HepG2 (cell line): Measurements from ENCODE around the gene JPH4. TPM values are rescaled to one million over a fixed set of nuclear protein-coding genes. Genes with fewer than 3 reads are reported as not detected.

Source experiments
- ATAC-seq: fragments of 200-7000 bp; cut with Tn5 transposase; 3 replicates; pipeline ENCODE4 v1.9.1; 2020; ENCODE audit warnings: mild to moderate bottlenecking, moderate library complexity
- BruUV-seq: library from RNA; stranded (reverse); fragments of 400-500 nt; replicated peaks from 2 replicates; lab custom pipeline; 2021; lab: Mats Ljungman, UMichigan
- CTCF ChIA-PET: fragments of 300-600 bp; formaldehyde crosslinking; extraction: SDS; loops from one replicate; lab custom pipeline; 2021; ENCODE audit warnings: low total read pairs, inconsistent platforms, low intra/inter-chr PET ratio; lab: Yijun Ruan, JAX
- POLR2A ChIA-PET: fragments of 350-600 bp; sonication (Branson Sonifier 250); formaldehyde crosslinking; loops from one replicate; lab custom pipeline; 2020; ENCODE audit warnings: antibody characterized with exemption, inconsistent platforms; lab: Yijun Ruan, JAX
- DNase-seq: peaks from one replicate; pipeline ENCODE4 v3.0.0-alpha.2; 2015; ENCODE audit warnings: low spot score
- FAIRE-seq: peaks from 3 replicates; lab custom pipeline; 2011; peaks lifted over from hg19 to GRCh38; lab: Jason Lieb, UNC
- H2AFZ ChIP-seq: one replicate; pipeline ENCODE4 v1.6.1; 2011; ENCODE audit warnings: low read length, inconsistent platforms
- H3K27ac ChIP-seq: fragments of 300-600 bp; 3 replicates; pipeline ENCODE4 v1.8.0; 2011; ENCODE audit warnings: mixed run types, mild to moderate bottlenecking, mixed read lengths, low read length, inconsistent platforms; ENCODE audit not compliant: insufficient read depth; ENCODE audit errors: extremely low read length
- H3K27me3 ChIP-seq, 2 experiments: fragments of 200-600 bp in 1 of 2; 2 replicates in 1 of 2; 3 replicates in 1 of 2; pipeline versions ENCODE4 v1.6.0 to v1.8.0; 2011; ENCODE audit warnings: low read length in 2 of 2, mild to moderate bottlenecking in 2 of 2, moderate library complexity in 2 of 2, inconsistent platforms in 1 of 2; ENCODE audit not compliant: insufficient read depth in 2 of 2, control insufficient read depth in 1 of 2
- H3K36me3 ChIP-seq, 2 experiments: fragments of 200-600 bp in 1 of 2; replicated peaks in 1 of 2; 2 replicates in 1 of 2; 3 replicates in 1 of 2; pipeline versions ENCODE4 v1.5.1 to v1.8.0; 2011; ENCODE audit warnings: low read length in 2 of 2, inconsistent platforms in 1 of 2; ENCODE audit not compliant: insufficient read depth in 2 of 2, control insufficient read depth in 1 of 2
- H3K4me1 ChIP-seq: 2 replicates; pipeline ENCODE4 v1.5.1; 2012; ENCODE audit warnings: low read length, inconsistent platforms; ENCODE audit not compliant: insufficient read depth
- H3K4me2 ChIP-seq: 2 replicates; pipeline ENCODE4 v1.6.0; 2011; ENCODE audit warnings: low read depth, low read length, inconsistent platforms
- H3K4me3 ChIP-seq, 3 experiments: fragments of 200-600 bp in 1 of 3; sonication (generic), shearing (Covaris generic) in 1 of 3; replicated peaks in 1 of 3; 2 replicates each; pipeline ENCODE4 v1.5.1; 2011 to 2016; ENCODE audit warnings: low read length in 3 of 3, inconsistent platforms in 2 of 3, low read depth in 2 of 3, mild to moderate bottlenecking in 2 of 3, control low read depth in 1 of 3, mixed read lengths in 1 of 3; ENCODE audit not compliant: insufficient read depth in 1 of 3
- H3K79me2 ChIP-seq: one replicate; pipeline ENCODE4 v1.6.1; 2011; ENCODE audit warnings: low read length, inconsistent platforms; ENCODE audit not compliant: insufficient read depth
- H3K9ac ChIP-seq: 2 replicates; pipeline ENCODE4 v1.6.0; 2011; ENCODE audit warnings: mild to moderate bottlenecking, low read depth, low read length, inconsistent platforms; ENCODE audit not compliant: insufficient read depth
- H3K9me3 ChIP-seq: 2 replicates; pipeline ENCODE4 v1.5.1; 2012; ENCODE audit warnings: mild to moderate bottlenecking, low read length
- H4K20me1 ChIP-seq: 2 replicates; pipeline ENCODE4 v1.6.0; 2011; ENCODE audit warnings: inconsistent platforms, mild to moderate bottlenecking, low read length, moderate library complexity; ENCODE audit not compliant: insufficient read depth
- CREB1 ChIP-seq, 2 experiments: fragments of 450-650 bp in 1 of 2; IDR thresholded peaks; 2 replicates each; pipeline ENCODE4 v1.6.1; 2016 to 2017; ENCODE audit warnings: control low read depth in 1 of 2, mild to moderate bottlenecking in 1 of 2, missing compliant biosample characterization in 1 of 2, missing genetic modification characterization in 1 of 2
- MAFF ChIP-seq: IDR thresholded peaks from 2 replicates; pipeline ENCODE4 v1.6.1; 2011; ENCODE audit warnings: low read depth, low read length, improper control_type of control experiment
- PBX3 ChIP-seq: sonication (generic); formaldehyde crosslinking; IDR thresholded peaks from 2 replicates; pipeline ENCODE4 v1.8.1; 2023; ENCODE audit warnings: missing genetic modification reagents, inconsistent platforms, borderline replicate concordance
- PCBP1 ChIP-seq: fragments of 200-400 bp; formaldehyde crosslinking; IDR thresholded peaks from 2 replicates; pipeline ENCODE4 v1.6.1; 2017; ENCODE audit warnings: mild to moderate bottlenecking, low read depth, low read length, borderline replicate concordance
- PHF20 ChIP-seq: sonication (generic); formaldehyde crosslinking; IDR thresholded peaks from 2 replicates; pipeline ENCODE4 v1.5.0; 2020; ENCODE audit warnings: mild to moderate bottlenecking, missing genetic modification reagents
- PPARG ChIP-seq: conservative IDR thresholded peaks from 2 replicates; pipeline ENCODE4 v1.6.1; 2016; ENCODE audit warnings: missing biosample characterization, missing genetic modification reagents
- RNF2 ChIP-seq: fragments of 450-650 bp; conservative IDR thresholded peaks from 2 replicates; pipeline ENCODE4 v1.6.1; 2016; ENCODE audit warnings: low read depth
- SNAPC2 ChIP-seq: sonication (generic); formaldehyde crosslinking; IDR thresholded peaks from 2 replicates; pipeline ENCODE4 v1.8.1; 2022; ENCODE audit warnings: mild to moderate bottlenecking, missing genetic modification reagents
- SNAPC4 ChIP-seq: sonication (generic); formaldehyde crosslinking; IDR thresholded peaks from 2 replicates; pipeline ENCODE4 v1.4.0; 2020; ENCODE audit warnings: mild to moderate bottlenecking, missing genetic modification reagents
- SOX5 ChIP-seq: IDR thresholded peaks from 2 replicates; pipeline ENCODE4 v1.6.1; 2016; ENCODE audit warnings: borderline replicate concordance
- ZFP82 ChIP-seq: sonication (generic); formaldehyde crosslinking; IDR thresholded peaks from 2 replicates; pipeline ENCODE4 v1.5.1; 2020; ENCODE audit warnings: mild to moderate bottlenecking, missing genetic modification reagents, borderline replicate concordance
- ZNF557 ChIP-seq: sonication (generic); formaldehyde crosslinking; IDR thresholded peaks from 2 replicates; pipeline ENCODE4 v1.4.0; 2020; ENCODE audit warnings: missing genetic modification reagents
- ZNF781 ChIP-seq: sonication (generic); formaldehyde crosslinking; IDR thresholded peaks from 2 replicates; pipeline ENCODE4 v1.5.1; 2020; ENCODE audit warnings: borderline replicate concordance, mild to moderate bottlenecking, missing genetic modification reagents; ENCODE audit errors: not compliant biosample characterization
- WGBS: methylation state at CpG from one replicate; pipeline ENCODE4 v1.1.6; 2017; ENCODE audit warnings: low lambda C conversion rate; 5-methylcytosine and 5-hydroxymethylcytosine counted together
- in situ Hi-C: cut with HindIII; loops from 2 replicates; pipeline ENCODE4 v1.10.0; 2017; ENCODE audit warnings: low pct_unique_long_range_greater_than_20kb; ENCODE audit not compliant: extremely low pct_ligation_motif_present
- intact Hi-C: fragments of 100-400 bp; cut with micrococcal nuclease; formaldehyde crosslinking; loops from one replicate; pipeline ENCODE4 v1.10.0; 2022; ENCODE audit not compliant: unreplicated experiment
- polyA plus RNA-seq, 8 experiments: library from polyadenylated mRNA; depleted of rRNA in 3 of 8; stranded (reverse) in 7 of 8; unstranded in 1 of 8; fragments of >200 nt; fragmentation: Illumina TruSeq in 4 of 8; extraction: Trizol in 4 of 8; gene quantifications; 2 replicates each; pipeline versions ENCODE4 v1.2.1 to v1.2.3, GENCODE V29; 2011 to 2016; ENCODE audit warnings: low read depth in 4 of 8, missing spikeins in 1 of 8, mixed read lengths in 1 of 8; ENCODE audit not compliant: insufficient read depth in 1 of 8
- total RNA-seq, 5 experiments: library from RNA; depleted of rRNA; stranded (reverse); fragments of >200 nt; fragmentation: Illumina TruSeq; extraction: Trizol; gene quantifications; 2 replicates each; pipeline ENCODE4 v1.2.3, GENCODE V29; 2016; ENCODE audit warnings: low read depth in 1 of 5

Gene JPH4
- total and polyA plus RNA-seq, 2 of the 13 experiments (the other 11 are each of a cell fraction or from before 2014, with no cell fraction given), result 0.08 to 0.22 TPM

GRCh38 chr14:23608454-23608853, 29.9 kb upstream of the JPH4 start (continued):
- TF ChIP-seq PBX3 (no peak), PPARG (CRISPR knock-in tag) (0 out of 2 replicates have a peak, but pooled peaks have one; percentile 4)
- TF ChIP-seq, all 625 proteins: peak for 7

- FAIRE-seq, result no peak
- intact Hi-C loops, result no loop called here
- TF ChIP-seq ZNF557 (CRISPR knock-in tag), result no peak
- TF ChIP-seq ZFP82 (CRISPR knock-in tag), result no peak
- TF ChIP-seq SOX5, result no peak
- TF ChIP-seq SNAPC2 (CRISPR knock-in tag), result no peak
- TF ChIP-seq SNAPC4 (CRISPR knock-in tag), result peak; percentile 25; the same call in 1 of the 2 replicates
- no peak for TF ChIP-seq RNF2
- TF ChIP-seq MAFF, result no peak
- no peak for TF ChIP-seq ZNF781 (CRISPR knock-in tag)
- TF ChIP-seq CREB1 (IDR thresholded peaks at IDR 0.05), result peak; percentile 6; the same call in 1 of the 2 replicates
- TF ChIP-seq CREB1 (CRISPR knock-in tag; IDR thresholded peaks at IDR 0.05), result no peak
- TF ChIP-seq PHF20 (CRISPR knock-in tag), result 0 out of 2 replicates have a peak, but pooled peaks have one; percentile 31
- no peak for TF ChIP-seq PCBP1
Measured at GRCh38 chr14:23605931-23606585, 27.5 kb upstream of the JPH4 start.

More at GRCh38 chr14:23605931-23606585, 27.5 kb upstream of the JPH4 start:
- 85% methylated on average over 6 of the region's 6 CpGs for WGBS
- Histone ChIP-seq H2AFZ (no peak overlapping the region), H3K9me3 (no peaks in the 10 kb centered on the region), H3K27ac (no peak overlapping the region), H3K4me3 (no peak overlapping the region), H3K4me2 (no peak overlapping the region), H4K20me1 (no peaks in the 10 kb centered on the region), H3K36me3 (no peaks in the 10 kb centered on the region), H3K27me3 (no peaks in the 10 kb centered on the region), H3K79me2 (no peaks in the 10 kb centered on the region), H3K4me1 (peaks cover 88% of the 10 kb centered on the region), H3K9ac (no peak overlapping the region)
- no TSS peak for BruUV-seq
- CTCF ChIA-PET, result interaction anchor here (1.1 kb wide), 1 partner anchor 26 kb away, joined by 3 read pairs; no protein-coding TSS in a partner anchor
- DNase-seq (no peak), ATAC-seq (no peak)
- POLR2A ChIA-PET, result interaction anchor here (0.8 to 14.7 kb wide), 6 partner anchors 5 to 541 kb away, joined by 3 to 1105 read pairs (median 4); partner anchors contain the start of genes DHRS2 and RNF31
- in situ Hi-C loops, result no loop called here
